GM19351 (cell line): ENCODE results near the gene RNF212.
"Not testable (repeated sequence)": the region's sequence is repeated elsewhere in the genome, so short reads cannot be mapped to it uniquely, and the experiment has no call there.

Source experiments
- ATAC-seq: cut with Tn5 transposase; IDR thresholded peaks from one replicate; pipeline ENCODE4 v1.9.1; 2021; ENCODE audit warnings: mild to moderate bottlenecking, moderate library complexity; ENCODE audit not compliant: unreplicated experiment

Gene RNF212, protein sequence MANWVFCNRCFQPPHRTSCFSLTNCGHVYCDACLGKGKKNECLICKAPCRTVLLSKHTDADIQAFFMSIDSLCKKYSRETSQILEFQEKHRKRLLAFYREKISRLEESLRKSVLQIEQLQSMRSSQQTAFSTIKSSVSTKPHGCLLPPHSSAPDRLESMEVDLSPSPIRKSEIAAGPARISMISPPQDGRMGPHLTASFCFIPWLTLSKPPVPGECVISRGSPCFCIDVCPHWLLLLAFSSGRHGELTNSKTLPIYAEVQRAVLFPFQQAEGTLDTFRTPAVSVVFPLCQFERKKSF

DNA sequence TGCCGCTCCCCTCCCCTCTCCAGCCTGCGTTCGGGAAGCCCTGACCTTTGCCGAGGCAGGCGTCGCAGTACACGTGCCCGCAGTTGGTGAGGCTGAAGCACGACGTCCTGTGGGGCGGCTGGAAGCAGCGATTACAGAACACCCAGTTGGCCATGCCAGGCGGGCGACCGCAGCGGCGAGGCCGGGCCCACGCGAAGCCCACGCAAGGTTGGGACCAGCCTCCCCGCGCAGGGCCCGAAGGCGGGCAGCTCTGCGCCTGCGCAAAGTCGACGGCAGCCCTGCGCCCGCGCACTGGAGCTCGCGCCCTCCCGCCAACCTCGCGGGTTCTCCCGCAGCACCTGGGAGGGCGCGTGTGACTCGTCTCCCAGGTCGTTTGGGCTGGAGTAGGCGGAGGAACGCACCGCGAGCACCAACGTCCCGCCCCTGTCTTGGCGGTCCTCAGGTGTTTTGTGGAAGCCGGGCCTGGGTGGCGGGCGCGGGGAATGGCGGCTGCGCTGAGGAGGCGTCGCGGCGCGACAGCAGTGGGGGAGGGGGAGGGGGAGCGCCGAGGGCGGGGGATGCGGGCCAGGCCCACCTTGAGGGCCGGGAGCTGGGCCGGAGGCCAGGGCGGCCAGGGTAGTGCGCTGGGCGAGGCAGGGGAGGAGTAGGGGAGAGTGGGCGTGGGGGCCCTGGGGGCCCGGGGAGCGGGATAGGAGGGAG, at the start of gene RNF212:
RNF212 (minus strand) TSS at position 254 of the 699 bp plus-strand sequence; CDS start at position 154, 100 bp downstream.
- no peak for ATAC-seq

DNA sequence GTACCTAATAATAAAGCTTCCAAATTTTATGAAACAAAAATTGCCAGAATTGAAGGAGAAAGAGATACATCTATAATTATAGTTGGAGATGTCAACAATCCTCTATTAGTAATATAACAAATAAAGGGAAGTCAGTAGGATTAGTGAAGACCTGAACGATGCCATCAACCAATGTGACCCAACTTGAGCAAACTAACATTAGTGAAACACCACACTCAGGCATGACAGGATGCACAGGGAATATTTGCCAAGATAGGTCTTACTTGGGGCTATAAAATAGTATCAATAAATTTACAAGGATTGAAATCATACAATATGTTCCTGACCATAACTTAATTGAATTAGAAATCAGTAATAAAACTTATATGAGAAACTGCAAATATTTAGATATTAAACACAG, 47.0 kb upstream of the RNF212 start:
- no peak for ATAC-seq

DNA sequence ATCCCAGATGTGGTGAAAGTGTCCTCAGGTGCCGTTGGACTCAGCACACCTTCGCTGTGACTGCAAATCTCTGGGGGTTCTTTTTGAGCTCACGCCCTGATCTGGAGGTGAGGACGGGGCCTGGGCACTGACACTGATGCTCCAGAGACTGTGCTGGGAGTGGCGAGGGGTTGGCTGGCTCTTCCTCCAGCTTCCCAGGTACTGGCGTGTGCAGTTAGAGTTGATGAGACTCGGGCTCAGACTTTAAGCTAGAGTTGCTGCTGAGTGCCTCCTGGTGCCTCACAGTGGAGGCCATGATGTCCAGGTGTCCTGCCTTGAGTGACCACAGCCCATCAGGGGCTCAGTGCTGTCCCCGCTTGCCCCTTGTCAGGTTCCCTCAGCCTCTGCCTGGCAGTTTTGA, 42.7 kb upstream of the RNF212 start:
- no peak for ATAC-seq

DNA sequence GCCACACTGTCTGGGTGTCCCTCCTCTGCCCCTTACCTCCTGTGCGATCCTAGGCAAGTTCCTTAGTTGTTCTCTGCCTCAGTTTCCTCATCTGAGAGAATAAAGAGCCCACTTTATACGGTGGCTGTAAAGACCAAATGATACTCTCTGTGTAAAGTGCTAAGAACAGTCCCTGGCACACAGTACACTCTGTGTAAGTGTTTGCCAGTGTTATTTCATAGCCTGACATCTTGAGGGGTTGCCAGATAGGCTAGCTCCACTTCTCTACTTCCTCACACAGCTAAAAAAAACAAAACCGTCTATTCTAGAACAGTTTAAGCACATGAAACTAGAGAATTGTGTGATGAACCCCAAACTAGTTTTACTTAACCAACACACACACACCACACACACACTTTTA, 42.0 kb upstream of the RNF212 start:
- no peak for ATAC-seq

DNA sequence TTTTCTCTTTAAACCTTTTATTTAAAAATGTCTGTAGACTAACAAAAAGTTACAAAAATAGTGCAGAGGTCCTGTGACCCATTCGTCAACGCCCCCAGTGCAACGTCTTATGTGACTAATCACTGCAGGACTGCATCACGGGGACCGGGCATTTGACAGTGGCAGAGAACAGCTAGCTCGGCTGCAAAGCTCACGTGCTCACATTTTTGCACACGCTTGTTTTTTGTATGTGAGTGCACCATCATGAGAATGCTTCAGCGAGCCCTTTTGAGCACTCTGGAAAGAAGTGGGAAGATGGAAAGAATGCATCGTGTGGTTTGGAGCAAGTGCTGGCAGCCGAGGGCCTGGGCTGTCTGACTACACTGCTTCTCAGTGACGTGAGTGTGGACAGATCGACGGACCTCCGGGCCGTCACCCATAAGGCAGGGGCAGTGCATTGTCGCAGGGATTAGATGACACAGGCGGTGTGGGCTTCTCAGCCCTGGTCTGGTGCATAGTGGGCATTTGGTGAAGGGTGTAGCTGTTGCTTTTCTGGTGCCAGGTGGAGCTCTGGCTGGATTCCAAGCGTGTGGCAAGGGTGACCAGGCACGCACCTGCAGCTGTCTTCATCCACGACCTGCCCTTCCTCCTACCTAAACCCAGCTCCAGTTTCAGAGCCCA, 41.3 kb upstream of the RNF212 start:
- no peak for ATAC-seq

DNA sequence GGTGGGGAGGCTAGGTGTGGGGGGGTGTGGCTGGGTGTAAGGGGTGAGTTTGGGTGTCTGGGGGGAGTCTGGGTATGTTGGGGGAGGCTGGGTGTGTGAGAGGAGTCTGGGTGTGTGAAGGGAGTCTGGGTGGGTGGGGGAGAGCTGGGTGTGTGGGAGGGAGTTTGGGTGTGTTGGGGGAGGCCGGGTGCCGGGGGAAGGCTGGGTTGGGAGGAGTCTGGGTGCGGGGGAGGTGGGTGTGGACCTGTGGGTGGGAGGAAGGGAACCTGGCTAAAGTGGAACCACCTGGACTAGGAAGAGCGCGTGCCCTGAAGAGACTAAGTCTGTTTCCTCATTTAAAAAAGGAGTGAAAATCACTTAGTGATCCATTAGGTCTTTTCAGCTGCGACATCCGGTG, 40.8 kb upstream of the RNF212 start:
- no peak for ATAC-seq

DNA sequence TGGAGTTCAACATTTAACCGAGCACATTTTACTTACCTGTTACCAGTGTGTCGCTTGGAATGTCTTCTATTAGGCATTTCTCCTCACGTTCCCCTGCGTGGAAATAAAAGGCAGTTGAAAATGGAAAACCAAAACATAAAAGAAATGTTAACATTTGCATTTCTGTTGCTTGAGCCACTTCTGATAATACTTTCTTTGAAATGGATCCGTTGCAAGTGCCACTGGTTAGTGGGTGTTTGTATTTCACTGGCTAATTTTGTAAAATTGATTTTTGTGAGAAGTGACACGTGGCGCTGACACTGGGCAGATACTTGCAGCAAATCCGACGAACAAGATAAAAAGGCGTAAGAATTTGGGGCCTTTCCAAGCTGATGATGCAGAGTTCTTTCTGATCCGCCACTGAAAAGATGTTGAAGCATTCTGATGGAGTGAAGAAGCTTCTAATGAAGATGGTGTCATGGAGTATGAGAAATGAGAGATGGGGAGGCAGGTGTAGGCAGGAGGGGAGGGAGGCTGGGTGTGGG, 40.3 kb upstream of the RNF212 start:
- no peak for ATAC-seq

DNA sequence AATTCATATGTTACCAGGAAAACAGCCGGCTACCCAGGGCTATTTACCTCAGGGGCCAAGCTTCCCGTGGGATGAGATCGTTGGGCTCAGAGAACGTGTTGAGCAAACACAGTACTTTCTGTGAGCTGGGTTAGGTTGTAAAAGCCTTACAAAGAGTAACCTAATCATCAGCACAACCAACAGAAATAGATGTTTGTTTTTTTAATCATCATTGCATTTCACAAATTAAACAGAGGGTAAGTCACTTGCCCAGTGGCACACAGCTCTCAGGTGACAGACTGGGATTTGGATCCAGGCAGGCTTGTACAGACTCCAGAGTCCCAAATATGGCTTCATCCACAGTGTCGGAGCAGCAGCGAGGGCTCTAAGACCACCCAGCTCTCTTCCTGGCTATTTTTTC, 38.9 kb upstream of the RNF212 start:
- ATAC-seq = no peak

DNA sequence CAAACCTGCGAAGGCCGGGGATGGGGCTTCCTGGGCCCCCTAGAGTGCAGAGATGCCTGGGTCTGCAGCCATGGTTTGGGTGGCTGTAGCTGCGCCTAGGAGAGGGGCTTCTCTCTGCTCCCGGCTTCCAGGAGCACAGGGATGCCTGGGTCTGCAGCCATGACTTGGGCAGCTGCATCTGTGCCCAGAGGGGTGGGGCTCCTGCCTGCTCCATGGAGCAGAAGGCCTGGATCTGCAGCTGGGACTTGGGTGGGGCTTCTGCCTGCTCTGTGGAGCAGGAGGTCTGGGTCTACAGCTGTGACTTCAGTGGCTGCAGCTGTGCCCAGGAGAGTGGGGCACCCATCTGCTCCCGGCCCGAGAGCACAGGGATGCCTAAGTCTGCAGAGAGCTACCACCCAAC, 38.2 kb upstream of the RNF212 start:
- ATAC-seq = no peak

DNA sequence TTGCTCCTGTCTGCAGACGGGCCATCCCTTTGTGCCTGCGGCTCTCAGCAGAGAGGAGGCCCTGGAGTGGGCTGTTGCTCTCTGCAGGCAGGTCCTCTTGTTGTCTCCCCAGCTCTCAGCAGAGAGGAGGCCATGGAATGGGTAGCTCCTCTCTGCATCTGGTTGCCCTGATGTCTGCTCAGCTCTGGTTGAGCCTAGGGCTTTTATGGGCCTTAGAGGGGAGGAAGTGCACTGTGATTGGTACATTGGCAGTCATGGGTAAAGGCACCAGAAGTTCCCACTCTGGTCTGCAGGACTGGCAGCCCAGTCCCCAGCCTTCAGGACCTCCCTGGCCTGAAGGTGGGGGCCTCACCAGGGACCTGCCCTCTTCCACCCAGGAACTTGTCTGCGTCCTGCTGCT, 37.5 kb upstream of the RNF212 start:
- no peak for ATAC-seq

DNA sequence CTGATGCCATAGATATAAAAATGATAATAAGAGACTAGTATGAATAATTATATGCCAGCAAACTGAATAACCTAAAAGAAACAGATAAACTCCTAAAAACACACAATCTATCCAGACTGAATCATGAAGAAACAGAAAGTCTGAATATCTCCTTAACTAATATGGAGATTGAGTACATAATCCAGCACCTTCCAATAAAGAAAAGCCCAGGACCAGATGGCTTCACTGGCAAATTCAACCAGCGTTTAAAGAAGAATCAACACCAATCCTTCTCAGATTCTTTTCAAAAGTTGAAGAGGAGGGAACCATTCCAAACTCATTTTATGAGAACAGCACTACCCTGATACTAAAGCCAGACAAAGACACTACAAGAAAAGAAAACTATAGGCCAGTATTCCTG, 26.5 kb upstream of the RNF212 start:
- no peak for ATAC-seq

DNA sequence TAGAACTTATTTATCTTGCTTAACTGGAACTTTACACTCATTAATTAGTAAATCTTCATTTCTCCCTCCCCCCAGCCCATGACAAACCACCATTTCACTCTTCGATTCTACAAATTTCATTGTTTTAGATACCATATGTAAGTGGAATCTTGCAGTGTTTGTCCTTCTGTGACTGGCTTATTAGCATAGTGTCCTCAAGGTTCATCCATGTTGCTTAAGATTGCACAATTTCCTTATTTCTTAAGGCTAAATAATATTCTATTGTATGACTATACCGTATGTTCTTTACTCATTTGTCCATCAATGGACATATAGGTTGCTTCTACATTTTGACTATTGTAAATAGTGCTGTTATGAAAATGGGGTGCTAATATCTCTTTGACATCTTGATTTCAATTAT, 24.5 kb upstream of the RNF212 start:
- no peak for ATAC-seq

DNA sequence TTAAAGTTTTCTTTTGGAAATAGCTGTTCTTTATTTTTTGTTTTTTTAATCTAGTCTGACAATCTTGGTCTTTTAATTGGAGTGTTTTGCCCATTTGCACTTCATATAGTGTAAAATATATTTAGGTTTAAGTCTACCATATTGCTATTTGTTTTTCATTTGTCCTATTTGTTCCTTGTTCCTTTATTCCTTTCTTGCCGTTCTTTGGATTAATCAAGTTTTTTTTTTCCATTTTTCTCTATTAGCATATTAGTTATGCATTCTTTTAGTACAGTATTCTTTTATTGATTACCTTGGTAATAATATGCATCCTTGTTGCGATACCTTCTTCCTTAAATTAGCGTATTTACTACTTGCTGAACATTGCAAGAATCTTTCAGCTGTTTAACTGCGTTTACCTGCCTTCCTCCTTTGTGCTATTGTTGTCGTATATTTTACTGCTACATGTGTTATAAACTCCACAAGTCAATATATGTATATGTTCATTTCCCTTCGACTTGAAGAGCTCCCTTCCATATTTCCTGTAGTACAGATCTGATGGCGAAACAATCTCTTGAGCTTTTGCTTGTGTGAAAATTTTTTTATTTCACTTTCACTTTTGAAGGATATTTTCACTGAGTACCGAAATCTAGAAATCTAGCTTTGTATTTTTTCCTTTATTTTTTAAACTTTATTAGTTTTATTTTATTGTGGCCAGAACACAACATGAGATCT, 23.9 kb upstream of the RNF212 start:
- ATAC-seq = no peak

DNA sequence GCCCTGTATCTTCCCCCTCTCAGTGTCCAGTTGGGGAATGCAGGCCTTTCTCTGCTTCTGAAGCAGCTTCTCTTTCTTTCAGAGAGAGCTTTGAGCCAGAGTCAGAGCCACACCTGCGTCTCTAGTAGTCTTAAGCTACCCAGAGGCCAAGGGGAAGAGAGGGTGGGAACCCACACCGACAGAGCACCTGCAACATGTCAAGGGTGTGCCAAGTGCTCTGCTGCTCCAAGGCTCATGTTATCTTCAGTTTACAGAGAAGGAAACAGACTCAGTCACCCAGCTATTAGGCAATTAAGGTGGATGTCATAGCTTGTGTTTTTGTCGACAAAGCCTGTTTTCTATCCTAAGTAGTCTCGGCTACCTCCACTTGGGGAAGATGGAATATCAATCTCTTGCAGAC, 22.7 kb upstream of the RNF212 start:
- no peak for ATAC-seq

DNA sequence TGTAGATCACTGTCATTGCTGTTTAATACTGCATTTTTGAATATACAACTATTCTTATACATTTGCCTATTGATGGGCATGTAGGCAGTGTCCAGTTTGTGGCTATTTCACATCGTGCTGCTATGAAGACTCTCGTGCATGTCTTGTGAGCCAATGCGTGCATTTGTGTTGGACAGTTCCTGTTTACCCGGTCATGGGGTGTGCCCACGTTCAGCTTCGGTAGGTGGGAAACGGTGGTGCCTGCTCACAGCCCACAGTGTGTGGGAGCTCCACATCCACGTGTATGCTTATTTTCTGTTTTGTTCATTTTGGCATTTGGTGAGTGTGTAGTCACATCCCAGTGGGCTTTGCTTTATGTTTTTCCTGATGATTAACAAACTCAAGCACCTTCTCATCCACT, 19.7 kb upstream of the RNF212 start:
- ATAC-seq = no peak

DNA sequence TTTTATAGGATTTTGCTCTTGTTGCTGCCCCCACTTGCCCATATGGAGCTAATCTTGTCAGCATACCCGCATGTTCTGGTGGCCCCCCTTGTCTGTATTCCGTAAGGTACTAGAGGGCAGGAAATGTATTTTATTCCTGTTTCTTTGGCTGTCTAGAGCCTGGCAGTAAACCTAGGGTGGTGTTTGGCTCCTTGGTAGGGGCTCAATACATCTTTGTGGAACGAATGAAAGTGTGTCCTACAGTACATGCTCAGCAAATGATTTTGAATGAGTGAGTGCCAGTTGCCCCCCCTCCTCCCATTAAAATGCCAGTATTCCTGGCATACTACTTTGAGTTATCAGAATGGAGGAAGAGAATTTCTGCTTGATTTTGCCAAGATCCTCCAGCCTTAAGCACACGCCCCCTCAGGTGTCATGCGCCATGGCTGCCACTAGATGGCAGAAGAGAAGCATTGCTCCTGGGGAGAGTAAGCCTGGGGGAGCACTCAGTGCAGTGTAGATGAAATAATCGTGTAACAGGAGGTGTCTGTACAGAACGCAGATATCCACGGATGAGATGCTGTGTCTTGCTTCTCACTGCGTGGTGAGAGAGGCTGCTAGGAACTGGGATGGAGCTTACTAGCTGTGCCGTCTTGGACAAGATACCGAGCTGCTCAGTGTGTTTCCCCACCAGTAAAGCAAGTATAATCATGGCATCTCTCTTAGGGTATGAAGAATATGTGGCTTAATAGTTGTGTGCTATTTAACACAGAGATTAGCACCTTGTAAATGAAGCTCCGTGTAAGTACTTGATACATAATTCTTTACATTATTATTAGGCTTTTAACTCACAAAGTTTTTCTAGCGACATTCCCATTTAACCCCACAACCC, 17.2 kb upstream of the RNF212 start:
- no peak for ATAC-seq

DNA sequence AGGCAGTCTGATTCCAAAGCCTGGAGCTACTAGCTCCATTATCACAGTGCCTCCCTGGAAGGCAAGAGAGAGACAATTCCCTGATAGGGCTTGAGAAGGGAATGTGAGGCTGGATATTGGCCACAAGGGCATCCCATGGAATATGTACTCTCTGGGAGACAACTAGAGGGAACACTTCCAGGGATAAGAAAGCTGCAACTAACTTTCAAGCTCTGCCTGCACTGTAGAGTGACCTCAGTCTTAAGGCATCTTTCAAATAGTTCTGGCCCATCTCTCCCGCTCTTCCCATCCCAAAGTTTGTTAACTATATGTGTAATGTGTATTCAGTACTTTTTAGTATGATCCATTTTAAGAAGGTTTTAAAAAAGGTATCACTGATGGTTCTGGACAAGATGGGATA, 13.1 kb upstream of the RNF212 start:
- ATAC-seq = no peak

DNA sequence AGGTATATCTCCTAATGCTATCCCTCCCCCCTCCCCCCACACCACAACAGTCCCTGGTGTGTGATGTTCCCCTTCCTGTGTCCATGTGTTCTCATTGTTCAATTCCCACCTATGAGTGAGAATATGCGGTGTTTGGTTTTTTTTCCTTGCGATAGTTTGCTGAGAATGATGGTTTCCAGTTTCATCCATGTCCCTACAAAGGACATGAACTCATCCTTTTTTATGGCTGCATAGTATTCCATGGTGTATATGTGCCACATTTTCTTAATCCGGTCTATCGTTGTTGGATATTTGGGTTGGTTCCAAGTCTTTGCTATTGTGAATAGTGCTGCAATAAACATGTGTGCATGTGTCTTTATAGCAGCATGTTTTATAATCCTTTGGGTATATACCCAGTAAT, 12.1 kb upstream of the RNF212 start:
- ATAC-seq = not testable (repeated sequence)

DNA sequence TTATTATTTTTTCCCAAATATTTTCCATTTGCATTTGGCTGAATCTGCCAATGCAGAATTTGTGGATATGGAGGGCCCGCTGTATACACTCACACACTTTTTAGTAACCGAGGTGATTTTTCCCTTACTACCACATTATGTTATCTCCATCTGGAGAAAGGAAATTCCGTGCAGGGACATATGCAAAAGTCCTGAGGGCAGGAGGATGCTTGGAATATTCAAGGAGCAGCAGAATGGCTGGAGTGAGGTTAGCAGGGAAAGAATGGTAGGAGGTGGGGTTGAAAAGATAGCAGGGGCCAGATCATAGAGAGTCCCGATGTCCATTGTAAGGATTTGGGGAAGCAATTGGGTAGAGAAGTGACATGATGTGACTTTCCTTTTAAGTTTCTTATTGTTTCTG, 11.5 kb upstream of the RNF212 start:
- ATAC-seq = no peak

DNA sequence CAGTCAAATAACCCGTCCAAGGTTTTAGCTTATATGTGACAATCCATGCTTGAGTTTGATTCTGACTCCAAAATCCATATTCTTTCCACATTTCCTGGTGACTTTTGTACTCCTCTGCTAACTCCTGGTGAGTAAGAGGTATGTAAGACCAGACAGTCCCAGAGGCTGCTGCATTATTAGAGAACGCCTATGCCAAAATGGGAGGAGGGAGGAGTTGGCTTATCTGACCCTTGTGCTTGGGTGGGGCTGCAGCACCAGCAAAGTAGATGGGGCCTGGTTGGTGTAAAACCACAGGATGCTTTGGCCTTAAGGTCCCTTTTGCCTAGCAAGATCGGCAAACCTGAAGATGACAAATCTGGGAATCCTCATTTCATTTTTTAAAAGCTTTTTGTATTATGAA, 9.1 kb upstream of the RNF212 start:
- no peak for ATAC-seq
